Raji (cell line): ENCODE results near the gene TSPO2.
A peak's percentile ranks its signal among the peaks of the same experiment; 100 is the strongest.

Source experiments
- POLR2A ChIP-seq: IDR thresholded peaks from 2 replicates; pipeline ENCODE4 v1.6.1; 2011; ENCODE audit warnings: low read depth, low read length, control low read depth; ENCODE audit not compliant: insufficient read depth

Gene TSPO2

GRCh38 chr6:41062056-41062455 is 19.8 kb downstream of the TSPO2 start:
- no peak for TF ChIP-seq POLR2A

GRCh38 chr6:41063884-41064285 is 21.6 kb downstream of the TSPO2 start:
- no peak for TF ChIP-seq POLR2A

GRCh38 chr6:41064841-41065240 is 22.6 kb downstream of the TSPO2 start:
- TF ChIP-seq POLR2A = no peak

GRCh38 chr6:41065550-41066026 is 23.3 kb downstream of the TSPO2 start:
- TF ChIP-seq POLR2A = no peak

GRCh38 chr6:41066867-41067304 is 24.6 kb downstream of the TSPO2 start:
- no peak for TF ChIP-seq POLR2A

- no peak for TF ChIP-seq POLR2A
These were observed 29.2 kb downstream of the TSPO2 start for GRCh38 chr6:41071501-41071922.

GRCh38 chr6:41071923-41072835 is 29.9 kb downstream of the TSPO2 start, which contains the start of gene OARD1:
TSS of gene OARD1 (minus strand) at chr6:41072356. CDS start at chr6:41071634, 722 bp downstream.
- peak; percentile 82 for TF ChIP-seq POLR2A

GRCh38 chr6:41072836-41073202 is 30.6 kb downstream of the TSPO2 start, which contains the start of gene NFYA:
TSS of gene NFYA (plus strand) at chr6:41072974. CDS start at chr6:41079090, 6,116 bp downstream.
- TF ChIP-seq POLR2A = peak; percentile 53

- TF ChIP-seq POLR2A = peak; percentile 82
These were observed 31.1 kb downstream of the TSPO2 start for GRCh38 chr6:41073203-41073967.

GRCh38 chr6:41073968-41074691 is 31.9 kb downstream of the TSPO2 start:
- no peak for TF ChIP-seq POLR2A

GRCh38 chr6:41074692-41075436 is 32.6 kb downstream of the TSPO2 start:
- TF ChIP-seq POLR2A = no peak

- TF ChIP-seq POLR2A = no peak
These were observed 33.7 kb downstream of the TSPO2 start for GRCh38 chr6:41075651-41076626.

GRCh38 chr6:41077536-41077935 is 35.3 kb downstream of the TSPO2 start:
- TF ChIP-seq POLR2A = no peak
